Measurements from ENCODE around the gene ACADVL.
A peak's percentile ranks its signal among the peaks of the same experiment; 100 is the strongest.

Gene ACADVL

GRCh38 chr17:7217113-7217987 lies 2.4 kb upstream of the ACADVL start:
- DNase-seq, result peak; percentile 11 to 38

- no peak for DNase-seq
Observed at GRCh38 chr17:7218166-7218565, 1.6 kb upstream of the ACADVL start.

GRCh38 chr17:7218758-7219157 lies 980 bp upstream of the ACADVL start:
- DNase-seq, result no peak

GRCh38 chr17:7219229-7219811 lies 418 bp upstream of the ACADVL start:
- DNase-seq, result no peak

- DNase-seq, result peak; percentile 46 to 56
Observed at GRCh38 chr17:7220593-7221277, 997 bp downstream of the ACADVL start.

GRCh38 chr17:7221278-7222092 lies 1.7 kb downstream of the ACADVL start:
- DNase-seq, result no peak

GRCh38 chr17:7222093-7222971 lies 2.6 kb downstream of the ACADVL start:
- DNase-seq, result no peak

GRCh38 chr17:7222972-7223292 lies 3.2 kb downstream of the ACADVL start:
- DNase-seq, result no peak

GRCh38 chr17:7223375-7223774 lies 3.6 kb downstream of the ACADVL start:
- DNase-seq, result no peak

- no peak for DNase-seq
Observed at GRCh38 chr17:7224110-7224509, 4.4 kb downstream of the ACADVL start.

GRCh38 chr17:7224661-7225111 lies 4.9 kb downstream of the ACADVL start:
- DNase-seq, result no peak

GRCh38 chr17:7225711-7226331 lies 6.1 kb downstream of the ACADVL start:
- no peak for DNase-seq

GRCh38 chr17:7226721-7227710 lies 7.3 kb downstream of the ACADVL start:
- DNase-seq, result no peak

GRCh38 chr17:7228920-7229319 lies 9.2 kb downstream of the ACADVL start:
- DNase-seq, result no peak

GRCh38 chr17:7229504-7229903 lies 9.8 kb downstream of the ACADVL start:
- DNase-seq, result no peak

- no peak for DNase-seq
Observed at GRCh38 chr17:7232114-7232513, 12.4 kb downstream of the ACADVL start.

GRCh38 chr17:7233701-7234082 lies 14.0 kb downstream of the ACADVL start:
- DNase-seq, result no peak

GRCh38 chr17:7234083-7234951 lies 14.6 kb downstream of the ACADVL start, which contains the start of gene DVL2:
Gene DVL2 (minus strand): TSS chr17:7234517. CDS start chr17:7234262, 255 bp downstream.
- DNase-seq, result peak; percentile 79 to 82

Data from NCI-H2081 (cell line).